ENCODE results near the gene MRPL27.
"Not testable (repeated sequence)": the region's sequence is repeated elsewhere in the genome, so short reads cannot be mapped to it uniquely, and the experiment has no call there.

The MRPL27 gene

GRCh38 chr17:50372758-50373556, at the start of gene MRPL27, which contains the start of gene EME1:
MRPL27 (minus strand) TSS chr17:50373184; CDS start chr17:50373170, 14 bp downstream.
EME1 (plus strand) TSS chr17:50373229; CDS start chr17:50375209, 1,980 bp downstream.
- Histone ChIP-seq H3K79me2 (ENCODE audit: control insufficient read depth, insufficient read depth, low read length, unreplicated experiment) (peaks cover 28% of the 10 kb centered on the region), H3K4me3 (ENCODE audit: low read depth, low read length) (peak within 1 kb of the TSS; percentile 99), H3K36me3 (ENCODE audit: insufficient read depth, low read length) (peaks cover 16% of the 10 kb centered on the region), H2AFZ (ENCODE audit: low read length, unreplicated experiment) (peak within 1 kb of the TSS; percentile 84), H3K27me3 (ENCODE audit: insufficient read depth, low read length) (no peaks in the 10 kb centered on the region), H3K4me1 (ENCODE audit: control insufficient read depth, insufficient read depth, low read length, unreplicated experiment) (peaks cover 14% of the 10 kb centered on the region), H3K27ac (ENCODE audit: low read depth, low read length) (peak within 1 kb of the TSS; percentile 95)

GRCh38 chr17:50422738-50423137, 49.8 kb upstream of the MRPL27 start:
- peaks cover 40% of the 10 kb centered on the region for H3K4me1 ChIP-seq (ENCODE audit: control insufficient read depth, insufficient read depth, low read length, unreplicated experiment)
- H3K4me3 ChIP-seq (ENCODE audit: low read depth, low read length): no peak overlapping the region
- no peak overlapping the region for H3K27ac ChIP-seq (ENCODE audit: low read depth, low read length)

GRCh38 chr17:50421308-50422051, 48.5 kb upstream of the MRPL27 start:
- Histone ChIP-seq H3K27ac (ENCODE audit: low read depth, low read length) (peak overlapping the region; percentile 69), H3K4me3 (ENCODE audit: low read depth, low read length) (peak overlapping the region; percentile 68), H2AFZ (ENCODE audit: low read length, unreplicated experiment) (peak overlapping the region; percentile 90), H3K36me3 (ENCODE audit: insufficient read depth, low read length) (no peaks in the 10 kb centered on the region), H3K27me3 (ENCODE audit: insufficient read depth, low read length) (no peaks in the 10 kb centered on the region), H3K79me2 (ENCODE audit: control insufficient read depth, insufficient read depth, low read length, unreplicated experiment) (peaks cover 11% of the 10 kb centered on the region), H3K4me1 (ENCODE audit: control insufficient read depth, insufficient read depth, low read length, unreplicated experiment) (peaks cover 34% of the 10 kb centered on the region)

More at GRCh38 chr17:50422738-50423137, 49.8 kb upstream of the MRPL27 start:
- Histone ChIP-seq H3K79me2 (ENCODE audit: control insufficient read depth, insufficient read depth, low read length, unreplicated experiment) (peaks cover 23% of the 10 kb centered on the region), H3K27me3 (ENCODE audit: insufficient read depth, low read length) (no peaks in the 10 kb centered on the region), H2AFZ (ENCODE audit: low read length, unreplicated experiment) (no peak overlapping the region), H3K36me3 (ENCODE audit: insufficient read depth, low read length) (no peaks in the 10 kb centered on the region)

- Histone ChIP-seq H3K4me3 (ENCODE audit: low read depth, low read length) (peak overlapping the region; percentile 68), H3K36me3 (ENCODE audit: insufficient read depth, low read length) (no peaks in the 10 kb centered on the region), H3K27ac (ENCODE audit: low read depth, low read length) (peak overlapping the region; percentile 69; the same call in 1 of the 2 replicates), H3K4me1 (ENCODE audit: control insufficient read depth, insufficient read depth, low read length, unreplicated experiment) (peaks cover 32% of the 10 kb centered on the region), H3K27me3 (ENCODE audit: insufficient read depth, low read length) (no peaks in the 10 kb centered on the region), H2AFZ (ENCODE audit: low read length, unreplicated experiment) (peak overlapping the region; percentile 90), H3K79me2 (ENCODE audit: control insufficient read depth, insufficient read depth, low read length, unreplicated experiment) (peaks cover 8% of the 10 kb centered on the region)
These were observed 47.6 kb upstream of the MRPL27 start for GRCh38 chr17:50420419-50421112.

- peaks cover 22% of the 10 kb centered on the region for H3K4me1 ChIP-seq (ENCODE audit: control insufficient read depth, insufficient read depth, low read length, unreplicated experiment)
- H3K36me3 ChIP-seq (ENCODE audit: insufficient read depth, low read length); H2AFZ ChIP-seq (ENCODE audit: low read length, unreplicated experiment); H3K79me2 ChIP-seq (ENCODE audit: control insufficient read depth, insufficient read depth, low read length, unreplicated experiment); H3K27ac ChIP-seq (ENCODE audit: low read depth, low read length); H3K27me3 ChIP-seq (ENCODE audit: insufficient read depth, low read length); H3K4me3 ChIP-seq (ENCODE audit: low read depth, low read length): not testable (repeated sequence)
These were observed 46.6 kb upstream of the MRPL27 start for GRCh38 chr17:50419577-50419976.

- H3K27ac ChIP-seq (ENCODE audit: low read depth, low read length): no peak overlapping the region
- no peak overlapping the region for H2AFZ ChIP-seq (ENCODE audit: low read length, unreplicated experiment)
These were observed 41.8 kb upstream of the MRPL27 start for GRCh38 chr17:50414808-50415207.

GRCh38 chr17:50412188-50412732, 39.3 kb upstream of the MRPL27 start:
- Histone ChIP-seq H3K79me2 (ENCODE audit: control insufficient read depth, insufficient read depth, low read length, unreplicated experiment) (no peaks in the 10 kb centered on the region), H3K27ac (ENCODE audit: low read depth, low read length) (no peak overlapping the region), H3K4me1 (ENCODE audit: control insufficient read depth, insufficient read depth, low read length, unreplicated experiment) (peaks cover 7% of the 10 kb centered on the region), H3K27me3 (ENCODE audit: insufficient read depth, low read length) (no peaks in the 10 kb centered on the region), H3K4me3 (ENCODE audit: low read depth, low read length) (no peak overlapping the region), H3K36me3 (ENCODE audit: insufficient read depth, low read length) (no peaks in the 10 kb centered on the region), H2AFZ (ENCODE audit: low read length, unreplicated experiment) (no peak overlapping the region)

More at GRCh38 chr17:50414808-50415207, 41.8 kb upstream of the MRPL27 start:
- Histone ChIP-seq H3K36me3 (ENCODE audit: insufficient read depth, low read length) (no peaks in the 10 kb centered on the region), H3K79me2 (ENCODE audit: control insufficient read depth, insufficient read depth, low read length, unreplicated experiment) (no peaks in the 10 kb centered on the region), H3K4me3 (ENCODE audit: low read depth, low read length) (no peak overlapping the region), H3K27me3 (ENCODE audit: insufficient read depth, low read length) (no peaks in the 10 kb centered on the region), H3K4me1 (ENCODE audit: control insufficient read depth, insufficient read depth, low read length, unreplicated experiment) (peaks cover 5% of the 10 kb centered on the region)

GRCh38 chr17:50407921-50408320, 34.9 kb upstream of the MRPL27 start:
- H3K79me2 ChIP-seq (ENCODE audit: control insufficient read depth, insufficient read depth, low read length, unreplicated experiment): no peaks in the 10 kb centered on the region
- H3K27ac ChIP-seq (ENCODE audit: low read depth, low read length): no peak overlapping the region
- 0 out of 2 replicates have a peak, but pooled peaks cover 11% of the 10 kb centered on the region for H3K27me3 ChIP-seq (ENCODE audit: insufficient read depth, low read length)
- no peaks in the 10 kb centered on the region for H3K36me3 ChIP-seq (ENCODE audit: insufficient read depth, low read length)
- H3K4me1 ChIP-seq (ENCODE audit: control insufficient read depth, insufficient read depth, low read length, unreplicated experiment): peaks cover 2% of the 10 kb centered on the region
- no peak overlapping the region for H3K4me3 ChIP-seq (ENCODE audit: low read depth, low read length)
- H2AFZ ChIP-seq (ENCODE audit: low read length, unreplicated experiment): no peak overlapping the region

GRCh38 chr17:50406578-50406977, 33.6 kb upstream of the MRPL27 start:
- no peak overlapping the region for H2AFZ ChIP-seq (ENCODE audit: low read length, unreplicated experiment)
- no peak overlapping the region for H3K27ac ChIP-seq (ENCODE audit: low read depth, low read length)
- no peak overlapping the region for H3K4me3 ChIP-seq (ENCODE audit: low read depth, low read length)
- H3K79me2 ChIP-seq (ENCODE audit: control insufficient read depth, insufficient read depth, low read length, unreplicated experiment): no peaks in the 10 kb centered on the region
- no peaks in the 10 kb centered on the region for H3K36me3 ChIP-seq (ENCODE audit: insufficient read depth, low read length)
- peaks cover 2% of the 10 kb centered on the region for H3K4me1 ChIP-seq (ENCODE audit: control insufficient read depth, insufficient read depth, low read length, unreplicated experiment)
- H3K27me3 ChIP-seq (ENCODE audit: insufficient read depth, low read length): 0 out of 2 replicates have a peak, but pooled peaks cover 11% of the 10 kb centered on the region

GRCh38 chr17:50405351-50405750, 32.4 kb upstream of the MRPL27 start:
- not testable (repeated sequence) for H3K36me3 ChIP-seq (ENCODE audit: insufficient read depth, low read length); H2AFZ ChIP-seq (ENCODE audit: low read length, unreplicated experiment); H3K4me1 ChIP-seq (ENCODE audit: control insufficient read depth, insufficient read depth, low read length, unreplicated experiment); H3K27ac ChIP-seq (ENCODE audit: low read depth, low read length); H3K79me2 ChIP-seq (ENCODE audit: control insufficient read depth, insufficient read depth, low read length, unreplicated experiment); H3K4me3 ChIP-seq (ENCODE audit: low read depth, low read length)
- H3K27me3 ChIP-seq (ENCODE audit: insufficient read depth, low read length): 0 out of 2 replicates have a peak, but pooled peaks cover 11% of the 10 kb centered on the region
